Panc1 (cell line): Measurements from ENCODE around the gene PPP4R3A.
A peak's percentile ranks its signal among the peaks of the same experiment; 100 is the strongest.

Experiments used
- POLR2AphosphoS5 ChIP-seq: IDR thresholded peaks from 2 replicates; pipeline ENCODE4 v1.6.1; 2012; ENCODE audit warnings: mild to moderate bottlenecking, low read depth, low read length, moderate library complexity
- TCF7L2 ChIP-seq: IDR thresholded peaks from 2 replicates; pipeline ENCODE4 v1.6.1; 2011; ENCODE audit warnings: mild to moderate bottlenecking, low read depth, low read length, inconsistent platforms
- TF ChIP-seq, protein P1 (sequence below): fragments of 450-650 bp; IDR thresholded peaks from 2 replicates; pipeline ENCODE4 v1.5.1; 2017; ENCODE audit warnings: mild to moderate bottlenecking
- TF ChIP-seq, protein P2 (sequence below), 2 experiments: IDR thresholded peaks; 2 replicates each; pipeline ENCODE4 v1.6.1; 2011 to 2012; ENCODE audit warnings: low read depth in 2 of 2, control low read depth in 1 of 2, low read length in 1 of 2, mild to moderate bottlenecking in 1 of 2, moderate library complexity in 1 of 2; ENCODE audit not compliant: insufficient read depth in 1 of 2

DNA sequence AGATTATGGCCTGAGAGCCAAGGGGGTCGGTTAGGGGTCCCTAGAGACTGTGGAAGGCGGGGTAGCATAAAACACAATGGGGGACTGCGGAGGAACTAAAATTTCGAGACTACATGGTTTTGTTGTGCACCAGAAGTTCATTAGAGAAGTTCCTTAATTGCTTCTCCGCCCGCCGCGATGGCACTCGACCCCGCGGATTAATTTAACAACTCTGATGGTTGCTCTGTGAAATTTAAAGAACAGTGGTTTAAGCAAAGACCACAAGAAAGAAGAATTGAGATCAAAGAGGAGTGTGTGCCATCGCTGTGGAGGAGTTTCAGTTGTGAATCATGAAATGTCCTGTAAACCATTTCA is 91.1 kb downstream of the PPP4R3A start:
- TF ChIP-seq, protein P1, sequence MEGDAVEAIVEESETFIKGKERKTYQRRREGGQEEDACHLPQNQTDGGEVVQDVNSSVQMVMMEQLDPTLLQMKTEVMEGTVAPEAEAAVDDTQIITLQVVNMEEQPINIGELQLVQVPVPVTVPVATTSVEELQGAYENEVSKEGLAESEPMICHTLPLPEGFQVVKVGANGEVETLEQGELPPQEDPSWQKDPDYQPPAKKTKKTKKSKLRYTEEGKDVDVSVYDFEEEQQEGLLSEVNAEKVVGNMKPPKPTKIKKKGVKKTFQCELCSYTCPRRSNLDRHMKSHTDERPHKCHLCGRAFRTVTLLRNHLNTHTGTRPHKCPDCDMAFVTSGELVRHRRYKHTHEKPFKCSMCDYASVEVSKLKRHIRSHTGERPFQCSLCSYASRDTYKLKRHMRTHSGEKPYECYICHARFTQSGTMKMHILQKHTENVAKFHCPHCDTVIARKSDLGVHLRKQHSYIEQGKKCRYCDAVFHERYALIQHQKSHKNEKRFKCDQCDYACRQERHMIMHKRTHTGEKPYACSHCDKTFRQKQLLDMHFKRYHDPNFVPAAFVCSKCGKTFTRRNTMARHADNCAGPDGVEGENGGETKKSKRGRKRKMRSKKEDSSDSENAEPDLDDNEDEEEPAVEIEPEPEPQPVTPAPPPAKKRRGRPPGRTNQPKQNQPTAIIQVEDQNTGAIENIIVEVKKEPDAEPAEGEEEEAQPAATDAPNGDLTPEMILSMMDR = peak; percentile 64
- TF ChIP-seq, protein P2, sequence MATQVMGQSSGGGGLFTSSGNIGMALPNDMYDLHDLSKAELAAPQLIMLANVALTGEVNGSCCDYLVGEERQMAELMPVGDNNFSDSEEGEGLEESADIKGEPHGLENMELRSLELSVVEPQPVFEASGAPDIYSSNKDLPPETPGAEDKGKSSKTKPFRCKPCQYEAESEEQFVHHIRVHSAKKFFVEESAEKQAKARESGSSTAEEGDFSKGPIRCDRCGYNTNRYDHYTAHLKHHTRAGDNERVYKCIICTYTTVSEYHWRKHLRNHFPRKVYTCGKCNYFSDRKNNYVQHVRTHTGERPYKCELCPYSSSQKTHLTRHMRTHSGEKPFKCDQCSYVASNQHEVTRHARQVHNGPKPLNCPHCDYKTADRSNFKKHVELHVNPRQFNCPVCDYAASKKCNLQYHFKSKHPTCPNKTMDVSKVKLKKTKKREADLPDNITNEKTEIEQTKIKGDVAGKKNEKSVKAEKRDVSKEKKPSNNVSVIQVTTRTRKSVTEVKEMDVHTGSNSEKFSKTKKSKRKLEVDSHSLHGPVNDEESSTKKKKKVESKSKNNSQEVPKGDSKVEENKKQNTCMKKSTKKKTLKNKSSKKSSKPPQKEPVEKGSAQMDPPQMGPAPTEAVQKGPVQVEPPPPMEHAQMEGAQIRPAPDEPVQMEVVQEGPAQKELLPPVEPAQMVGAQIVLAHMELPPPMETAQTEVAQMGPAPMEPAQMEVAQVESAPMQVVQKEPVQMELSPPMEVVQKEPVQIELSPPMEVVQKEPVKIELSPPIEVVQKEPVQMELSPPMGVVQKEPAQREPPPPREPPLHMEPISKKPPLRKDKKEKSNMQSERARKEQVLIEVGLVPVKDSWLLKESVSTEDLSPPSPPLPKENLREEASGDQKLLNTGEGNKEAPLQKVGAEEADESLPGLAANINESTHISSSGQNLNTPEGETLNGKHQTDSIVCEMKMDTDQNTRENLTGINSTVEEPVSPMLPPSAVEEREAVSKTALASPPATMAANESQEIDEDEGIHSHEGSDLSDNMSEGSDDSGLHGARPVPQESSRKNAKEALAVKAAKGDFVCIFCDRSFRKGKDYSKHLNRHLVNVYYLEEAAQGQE (IDR thresholded peaks at IDR 0.05; ENCODE audit: insufficient read depth in 1 of 2, low read depth in 2 of 2, low read length in 1 of 2) = no peak
- TF ChIP-seq POLR2AphosphoS5 (no peak), TCF7L2 (no peak)
